ENCODE data around the gene NDEL1.

NDEL1 gene

GRCh38 chr17:8504460-8505207 is 69.0 kb downstream of the NDEL1 start:
- H3K4me3 ChIP-seq (ENCODE audit: low read depth in 1 of 2, low read length in 2 of 2), result no peak overlapping the region
- H3K79me2 ChIP-seq (ENCODE audit: insufficient read depth, low read length), result no peaks in the 10 kb centered on the region
- H3K36me3 ChIP-seq (ENCODE audit: insufficient read depth, low read length), result peaks cover 89% of the 10 kb centered on the region
- H3K27me3 ChIP-seq (ENCODE audit: insufficient read depth, low read length, poor library complexity), result no peaks in the 10 kb centered on the region
- H3K4me2 ChIP-seq (ENCODE audit: insufficient read depth, low read length), result no peak overlapping the region
- H3K9ac ChIP-seq (ENCODE audit: low read depth, low read length), result no peak overlapping the region
- TF ChIP-seq CTCF (IDR thresholded peaks at IDR 0.05; ENCODE audit: borderline replicate concordance, extremely low read depth, low read length, poor library complexity, severe bottlenecking) (no peak), EZH2 (IDR thresholded peaks at IDR 0.05; ENCODE audit: borderline replicate concordance, low read depth, low read length, severe bottlenecking) (no peak)
- DNase-seq, result no peak
- no peak overlapping the region for H3K27ac ChIP-seq (ENCODE audit: low read length)
- H4K20me1 ChIP-seq (ENCODE audit: insufficient read depth, low read length), result peaks cover 3% of the 10 kb centered on the region; the same call in 1 of the 2 replicates
- ATAC-seq (ENCODE audit: insufficient read depth, low read depth), result no peak
- no peaks in the 10 kb centered on the region for H3K4me1 ChIP-seq (ENCODE audit: insufficient read depth, low read length)
- H3K9me3 ChIP-seq (ENCODE audit: insufficient read depth, low read length, severe bottlenecking), result no peaks in the 10 kb centered on the region
- H2AFZ ChIP-seq (ENCODE audit: low read depth, low read length), result no peak overlapping the region

- Histone ChIP-seq H3K36me3 (ENCODE audit: insufficient read depth, low read length) (peaks cover 84% of the 10 kb centered on the region), H3K27me3 (ENCODE audit: insufficient read depth, low read length, poor library complexity) (no peaks in the 10 kb centered on the region), H3K79me2 (ENCODE audit: insufficient read depth, low read length) (no peaks in the 10 kb centered on the region), H3K4me2 (ENCODE audit: insufficient read depth, low read length) (no peak overlapping the region), H3K27ac (ENCODE audit: low read length) (no peak overlapping the region), H4K20me1 (ENCODE audit: insufficient read depth, low read length) (peaks cover 3% of the 10 kb centered on the region; the same call in 1 of the 2 replicates), H3K4me3 (ENCODE audit: low read depth in 1 of 2, low read length in 2 of 2) (no peak overlapping the region), H3K4me1 (ENCODE audit: insufficient read depth, low read length) (no peaks in the 10 kb centered on the region), H3K9me3 (ENCODE audit: insufficient read depth, low read length, severe bottlenecking) (no peaks in the 10 kb centered on the region), H3K9ac (ENCODE audit: low read depth, low read length) (no peak overlapping the region), H2AFZ (ENCODE audit: low read depth, low read length) (no peak overlapping the region)
- no peak for ATAC-seq (ENCODE audit: insufficient read depth, low read depth)
- DNase-seq, result no peak
- TF ChIP-seq EZH2 (IDR thresholded peaks at IDR 0.05; ENCODE audit: borderline replicate concordance, low read depth, low read length, severe bottlenecking), result no peak
- no peak for TF ChIP-seq CTCF (IDR thresholded peaks at IDR 0.05; ENCODE audit: borderline replicate concordance, extremely low read depth, low read length, poor library complexity, severe bottlenecking)
These were observed 70.5 kb downstream of the NDEL1 start for GRCh38 chr17:8506145-8506544.

GRCh38 chr17:8514801-8515200 is 79.1 kb downstream of the NDEL1 start:
- Histone ChIP-seq H3K9me3 (ENCODE audit: insufficient read depth, low read length, severe bottlenecking) (no peaks in the 10 kb centered on the region), H3K4me3 (ENCODE audit: low read depth in 1 of 2, low read length in 2 of 2) (no peak overlapping the region), H3K27me3 (ENCODE audit: insufficient read depth, low read length, poor library complexity) (no peaks in the 10 kb centered on the region), H3K9ac (ENCODE audit: low read depth, low read length) (no peak overlapping the region), H3K4me2 (ENCODE audit: insufficient read depth, low read length) (no peak overlapping the region), H3K27ac (ENCODE audit: low read length) (no peak overlapping the region), H3K36me3 (ENCODE audit: insufficient read depth, low read length) (peaks cover 90% of the 10 kb centered on the region), H3K79me2 (ENCODE audit: insufficient read depth, low read length) (no peaks in the 10 kb centered on the region), H3K4me1 (ENCODE audit: insufficient read depth, low read length) (no peaks in the 10 kb centered on the region), H2AFZ (ENCODE audit: low read depth, low read length) (no peak overlapping the region), H4K20me1 (ENCODE audit: insufficient read depth, low read length) (no peaks in the 10 kb centered on the region)
- ATAC-seq (ENCODE audit: insufficient read depth, low read depth), result no peak
- no peak for TF ChIP-seq EZH2 (IDR thresholded peaks at IDR 0.05; ENCODE audit: borderline replicate concordance, low read depth, low read length, severe bottlenecking)
- no peak for TF ChIP-seq CTCF (IDR thresholded peaks at IDR 0.05; ENCODE audit: borderline replicate concordance, extremely low read depth, low read length, poor library complexity, severe bottlenecking)
- DNase-seq, result no peak

Measured in DND-41 (cell line).